Activated T-helper 9 cell treated with anti-CD3 and anti-CD28 coated beads, Interleukin-2, amount 50 U/mL, for 16 hours (primary cell): ENCODE data around the gene SLC2A4RG.
"Not testable (repeated sequence)": the region's sequence is repeated elsewhere in the genome, so short reads cannot be mapped to it uniquely, and the experiment has no call there.

Source experiments
- DNase-seq: peaks from one replicate; pipeline ENCODE4 v3.0.0-alpha.2; 2020; ENCODE audit warnings: low read depth

SLC2A4RG gene

DNA sequence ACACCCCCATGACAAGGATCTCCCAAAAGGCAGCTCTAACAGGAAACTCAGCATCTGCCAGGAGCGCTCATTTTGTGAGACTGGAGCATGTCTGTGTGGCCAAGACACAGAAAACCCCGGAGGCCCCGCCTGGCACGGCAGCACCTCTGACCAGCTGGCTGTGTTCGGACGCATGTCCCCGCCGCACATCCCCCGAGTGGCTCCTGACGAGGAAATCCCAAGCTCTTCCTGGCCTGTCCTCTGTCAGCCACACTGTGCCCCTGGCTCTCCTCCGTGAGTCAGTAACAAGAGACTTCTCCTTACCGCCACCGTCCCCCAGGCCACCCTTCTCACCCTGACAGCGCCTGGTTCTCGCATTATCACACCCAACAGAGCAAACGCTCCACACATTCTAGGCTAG lies 14.4 kb downstream of the SLC2A4RG start:
- no peak for DNase-seq

DNA sequence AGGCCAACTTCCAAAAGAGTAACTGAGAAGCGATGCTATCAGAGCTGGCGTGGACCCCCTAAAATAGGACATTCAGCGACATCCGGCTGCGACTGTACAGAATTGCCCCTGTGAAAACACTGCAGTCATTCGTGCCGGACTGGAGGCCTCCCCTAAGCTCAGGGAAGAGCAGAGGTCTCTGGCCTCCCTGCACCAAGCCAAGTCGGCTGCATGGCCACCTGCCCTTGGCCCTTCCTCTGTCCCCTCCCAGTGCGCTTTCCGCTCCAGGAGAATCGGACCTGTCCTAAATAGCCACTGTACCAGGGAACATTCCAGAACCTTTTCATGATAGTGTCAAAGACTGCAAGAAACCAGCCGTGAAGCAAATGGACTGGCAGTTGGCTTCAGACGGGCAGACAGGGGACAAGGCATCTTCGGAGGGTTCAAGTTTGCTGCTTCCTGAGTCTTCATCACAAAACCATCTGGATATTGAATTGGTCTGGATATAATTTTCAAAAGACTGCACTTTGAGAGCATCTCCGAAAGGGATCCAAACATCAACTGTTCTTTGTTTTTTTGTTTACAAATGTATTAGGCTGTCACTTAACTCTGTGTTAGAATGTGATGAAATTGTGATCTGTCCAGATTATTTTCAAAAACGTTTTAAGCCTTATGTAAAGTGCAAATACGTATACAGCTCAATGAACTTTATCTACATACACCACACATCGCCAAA lies 16.5 kb downstream of the SLC2A4RG start:
- no peak for DNase-seq

DNA sequence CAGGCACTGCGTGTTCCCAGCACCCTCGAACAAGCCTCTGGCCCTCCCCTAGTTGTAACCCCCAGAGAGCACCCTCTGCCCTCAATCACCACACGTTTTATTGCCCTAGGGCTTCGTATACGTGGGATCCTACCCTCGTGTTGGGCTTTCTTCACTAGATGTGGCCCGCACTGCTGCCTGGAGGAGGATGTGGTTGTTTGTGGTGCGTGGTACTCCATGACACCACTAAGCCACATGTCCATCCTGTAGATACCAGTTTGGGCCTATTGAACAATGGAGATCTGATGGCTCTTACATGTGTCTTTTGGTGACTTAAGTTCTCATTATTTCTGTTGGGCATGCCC lies 17.0 kb downstream of the SLC2A4RG start:
- DNase-seq = no peak

DNA sequence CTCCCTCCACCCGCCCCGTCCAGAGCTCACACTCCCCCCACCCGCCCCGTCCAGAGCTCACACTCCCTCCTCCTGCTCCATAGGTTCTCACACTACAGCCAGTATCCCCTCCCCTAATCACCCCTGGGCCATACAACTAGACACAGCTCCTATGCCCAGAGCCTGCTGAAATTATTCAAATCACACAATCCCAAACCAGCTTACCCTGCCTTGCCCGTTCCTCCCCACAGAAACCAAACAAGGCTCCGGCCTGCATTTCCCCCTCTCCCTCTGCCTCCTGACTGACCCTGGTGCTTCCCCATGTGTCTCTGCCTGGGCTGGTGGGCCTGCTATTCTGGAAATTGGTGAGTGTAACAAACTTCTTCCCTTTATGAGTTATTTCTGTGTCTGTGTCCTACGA lies 18.6 kb downstream of the SLC2A4RG start:
- no peak for DNase-seq

DNA sequence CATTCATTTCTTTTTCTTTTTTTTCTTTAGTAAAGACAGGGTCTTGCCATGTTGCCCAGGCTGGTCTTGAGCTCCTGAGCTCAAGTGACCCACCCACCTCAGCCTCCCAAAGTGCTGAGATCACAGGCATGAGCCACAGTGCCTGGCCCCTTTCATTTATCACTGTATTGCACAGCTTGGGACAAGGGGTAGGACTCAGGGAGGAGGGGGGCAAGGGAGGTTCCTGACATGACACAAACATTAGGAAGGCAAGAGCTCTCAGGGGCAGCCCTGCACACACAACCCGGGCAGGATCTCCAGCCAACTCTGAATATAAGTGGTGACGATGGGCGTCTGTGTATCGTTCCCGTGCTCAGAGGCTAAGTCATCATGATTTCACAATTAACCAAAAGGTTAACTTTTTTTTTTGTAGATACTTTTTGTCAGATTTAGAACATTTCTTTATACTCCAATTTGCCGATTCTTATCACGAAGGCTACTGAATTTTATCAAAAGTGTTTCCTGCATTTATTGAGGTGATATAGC lies 19.9 kb downstream of the SLC2A4RG start:
- no peak for DNase-seq

DNA sequence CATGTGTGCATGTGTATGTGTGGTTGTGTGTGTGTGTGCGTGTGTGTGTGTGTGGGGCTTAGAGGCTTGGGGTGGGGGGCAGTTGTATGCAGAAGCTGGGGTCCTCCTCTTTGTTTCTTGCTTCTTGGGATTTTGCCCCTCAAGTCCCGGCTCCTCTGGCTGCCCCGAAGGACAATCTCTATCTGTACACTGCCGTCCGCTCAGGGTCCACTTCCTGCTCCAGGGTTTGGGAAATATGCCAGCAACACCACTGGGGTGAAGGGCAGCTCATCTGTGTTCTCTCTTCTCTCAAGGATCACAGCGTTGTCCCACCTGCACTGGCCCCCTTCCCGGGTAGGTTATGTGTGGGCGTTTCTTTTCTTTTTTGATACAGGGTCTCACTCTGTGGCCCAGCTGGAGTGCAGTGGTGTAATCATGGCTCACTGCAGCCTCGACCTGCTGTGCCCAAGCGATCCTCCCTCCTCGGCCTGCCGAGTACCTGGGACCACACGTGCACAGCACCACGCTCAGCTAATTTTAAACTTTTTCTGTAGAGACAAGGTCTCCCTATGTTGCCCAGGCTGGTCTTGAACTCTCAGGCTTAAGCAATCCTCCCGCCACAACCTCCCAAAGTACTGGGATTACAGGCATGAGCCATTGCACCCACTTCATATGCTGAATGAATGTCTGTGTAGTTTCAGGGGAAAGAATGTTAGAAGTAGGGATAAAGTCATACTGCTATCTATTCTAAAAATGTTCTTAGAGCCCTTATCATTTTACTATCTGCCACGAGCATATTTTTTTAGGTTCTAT lies 25.7 kb downstream of the SLC2A4RG start:
- no peak for DNase-seq

DNA sequence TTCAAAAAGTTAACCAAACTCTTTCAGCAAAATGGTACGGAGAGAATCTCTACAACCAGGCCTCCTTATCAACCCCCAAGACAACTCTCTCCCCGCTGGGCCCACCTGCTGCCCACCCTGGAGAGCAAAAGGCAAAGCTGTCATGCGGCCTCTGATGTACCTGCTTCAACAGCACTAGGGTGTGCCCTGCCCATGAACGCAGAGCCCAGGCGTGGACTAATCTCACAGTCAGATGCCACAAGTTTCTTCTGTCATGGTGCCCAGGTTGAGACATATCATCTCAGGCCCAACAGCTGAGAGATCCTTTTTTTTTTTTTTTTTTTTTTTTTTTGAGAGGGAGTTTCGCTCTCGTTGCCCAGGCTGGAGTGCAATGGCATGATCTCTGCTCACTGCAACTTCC lies 26.3 kb downstream of the SLC2A4RG start:
- DNase-seq = no peak

DNA sequence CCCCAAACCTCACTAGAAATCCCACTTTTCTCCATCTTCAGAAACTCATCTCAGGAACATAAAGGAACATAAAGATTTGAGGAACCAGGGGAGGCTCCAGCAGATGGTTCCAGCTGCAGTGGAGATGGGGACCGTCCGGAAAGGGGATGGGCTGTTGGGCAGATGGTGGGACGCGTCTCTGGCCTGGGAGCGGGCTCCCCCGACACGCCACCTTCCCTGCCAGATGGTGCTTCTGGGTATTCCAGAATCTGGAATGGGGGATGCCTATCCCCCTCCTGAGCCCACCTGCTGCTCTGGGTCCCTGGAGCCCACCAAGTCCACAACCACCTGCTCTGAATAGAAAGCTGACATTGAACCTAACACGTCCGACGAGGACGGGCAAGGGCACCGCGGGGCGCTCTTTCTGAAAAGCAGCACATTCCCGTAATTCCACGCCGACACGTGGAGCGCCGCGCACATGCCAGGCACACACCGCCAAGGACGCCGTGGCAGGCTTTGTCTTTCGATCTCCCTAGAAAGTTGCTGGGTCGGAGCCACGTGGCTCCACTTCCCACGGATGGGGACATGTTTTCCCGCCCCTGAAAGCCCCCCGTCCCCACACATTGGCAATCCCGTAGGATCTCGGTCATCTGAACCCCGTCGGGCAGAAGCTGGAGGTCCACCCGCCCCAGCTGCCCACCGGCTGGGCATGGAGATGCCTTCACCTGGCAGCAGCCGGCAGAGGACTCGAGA lies 27.3 kb downstream of the SLC2A4RG start:
- no peak for DNase-seq

DNA sequence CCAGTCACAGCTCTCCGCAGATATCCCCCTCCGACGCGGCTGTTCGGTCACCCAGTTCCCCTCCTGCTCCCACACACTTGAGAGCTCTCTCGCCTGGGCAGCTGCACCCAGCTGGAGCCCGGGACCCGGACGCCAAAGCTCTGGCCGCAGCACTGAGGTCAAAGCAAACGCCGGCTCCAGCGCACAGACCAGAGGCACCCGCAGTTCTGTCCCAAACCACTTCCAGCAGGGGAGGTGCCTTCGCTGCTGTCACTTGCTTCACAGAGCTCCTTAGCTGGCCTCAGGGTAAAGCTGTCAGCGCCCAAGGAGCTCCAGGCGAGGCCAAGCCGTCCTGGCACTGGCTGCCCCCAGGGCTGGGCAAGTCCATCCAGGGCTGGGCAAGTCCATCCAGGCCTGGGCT lies 27.9 kb downstream of the SLC2A4RG start:
- DNase-seq = no peak

DNA sequence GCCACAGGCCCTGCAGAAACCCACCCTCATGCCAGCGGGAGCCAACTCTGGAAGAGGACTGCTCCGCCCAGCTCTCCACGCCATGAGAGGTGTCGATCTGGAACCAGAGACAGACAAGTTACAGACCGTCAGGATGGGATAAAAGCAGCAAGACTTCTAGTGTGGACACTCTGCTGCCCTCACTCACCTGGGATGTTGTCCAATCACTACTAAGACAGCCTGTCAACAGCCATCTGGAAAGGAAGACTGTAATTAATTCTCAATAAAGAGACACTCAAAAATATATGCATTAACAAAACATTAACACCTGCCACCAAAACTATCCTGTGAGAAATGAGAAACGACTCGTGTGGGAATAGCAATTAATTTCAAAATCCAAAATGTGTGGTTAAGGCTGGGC lies 28.3 kb downstream of the SLC2A4RG start:
- DNase-seq = no peak

DNA sequence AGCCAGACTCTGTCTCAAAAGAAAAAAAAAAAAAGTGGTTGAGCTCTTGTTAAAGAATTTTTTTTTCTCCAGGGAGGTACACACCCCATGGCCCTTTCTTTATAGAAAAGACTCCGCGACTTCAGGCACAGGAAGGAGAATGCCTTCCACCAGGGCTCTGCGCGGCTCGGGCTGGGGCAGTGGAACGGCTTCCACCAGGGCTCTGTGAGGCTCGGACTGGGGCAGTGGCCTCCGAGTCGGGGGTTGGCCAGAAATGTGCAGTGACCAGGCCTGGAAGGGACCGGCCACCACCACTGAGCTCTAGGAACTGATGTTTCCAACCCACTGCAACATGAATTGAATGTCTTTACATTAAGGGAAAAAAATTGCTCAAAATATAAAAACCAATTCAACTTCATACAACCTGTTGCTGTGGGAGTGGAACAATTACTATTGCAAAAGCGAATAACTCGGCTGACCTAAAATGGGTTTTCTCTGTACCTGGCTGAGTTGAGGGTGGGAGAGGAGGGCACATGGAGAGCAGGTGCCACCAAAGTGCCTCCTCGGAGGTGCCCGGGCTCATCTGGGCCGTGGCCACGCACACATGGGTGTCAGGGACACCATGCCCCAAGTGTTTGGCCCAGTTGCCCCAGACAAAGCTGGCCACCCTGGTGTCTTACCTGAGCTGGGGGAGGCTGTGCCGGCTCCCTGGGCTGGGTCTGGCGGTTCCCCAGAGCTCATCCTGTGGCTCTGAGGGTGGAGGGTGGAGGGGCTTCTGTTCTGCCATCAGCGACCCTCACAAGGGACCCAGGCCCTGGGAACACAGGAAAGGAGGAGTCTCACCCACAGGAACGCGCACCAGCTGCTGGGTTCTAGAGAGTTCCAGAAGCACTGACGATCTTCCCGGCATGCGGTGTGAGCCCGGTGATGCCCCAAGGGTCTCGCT lies 29.3 kb downstream of the SLC2A4RG start:
- no peak for DNase-seq

DNA sequence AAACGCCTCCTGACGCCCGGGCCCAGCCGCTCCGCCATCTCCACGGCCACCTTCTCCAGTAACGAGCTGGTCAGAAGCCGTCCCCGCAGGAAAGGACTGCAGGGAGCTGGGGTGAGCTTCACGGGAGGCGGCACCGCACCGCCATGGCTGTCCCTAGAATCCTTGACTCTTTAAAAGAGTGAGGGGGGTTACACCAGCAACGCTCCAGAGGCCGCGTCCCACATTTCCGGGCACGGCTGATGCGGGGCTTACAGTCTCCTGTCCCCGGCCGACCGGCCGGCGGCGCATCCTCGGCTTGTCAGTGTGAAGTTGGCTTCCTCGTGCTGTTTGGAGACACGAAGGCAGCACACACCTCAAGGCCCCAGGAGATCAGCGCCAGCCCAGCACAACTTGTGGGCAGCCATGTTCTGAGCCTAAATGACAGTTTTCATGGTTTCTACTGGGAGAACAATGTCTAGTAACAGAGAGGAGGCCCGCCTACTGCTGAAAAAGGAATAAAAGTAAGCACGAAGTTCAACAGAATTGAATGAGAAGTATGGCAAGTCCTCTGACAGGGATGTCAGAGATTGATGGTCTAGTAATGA lies 30.4 kb downstream of the SLC2A4RG start:
- DNase-seq = no peak

DNA sequence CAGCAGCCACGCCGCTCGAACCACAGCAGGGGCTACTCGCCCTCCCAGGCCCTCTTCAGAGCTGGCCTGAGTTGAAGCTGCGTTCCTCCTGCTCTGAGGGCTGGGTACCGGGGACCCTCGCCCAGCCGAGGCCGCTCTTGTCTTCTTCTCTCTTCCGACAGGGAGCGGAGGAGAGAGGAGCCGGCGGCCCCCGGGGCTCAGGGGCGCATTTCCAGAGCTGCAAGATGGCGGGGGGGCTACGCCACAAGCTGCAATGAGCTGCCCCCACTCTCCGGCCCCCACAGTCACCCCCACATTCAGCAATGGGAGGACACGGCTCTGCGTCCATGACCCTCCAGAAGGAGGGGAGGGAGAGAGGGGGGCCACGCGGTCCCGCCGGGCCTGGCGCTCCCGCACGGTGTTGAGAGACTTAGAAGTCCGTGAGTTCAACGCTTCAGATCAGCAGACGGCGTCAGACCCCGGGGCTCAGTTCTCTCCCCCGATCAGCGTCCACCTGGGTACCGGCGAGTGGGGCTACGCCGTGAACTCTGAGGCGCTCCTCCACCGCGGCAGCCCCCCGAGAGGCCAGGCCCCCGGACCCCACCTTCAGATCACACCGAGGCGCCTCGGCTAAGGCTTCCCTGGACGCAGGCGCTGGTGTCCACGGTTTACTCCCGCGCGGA lies 31.6 kb downstream of the SLC2A4RG start:
- DNase-seq = no peak

DNA sequence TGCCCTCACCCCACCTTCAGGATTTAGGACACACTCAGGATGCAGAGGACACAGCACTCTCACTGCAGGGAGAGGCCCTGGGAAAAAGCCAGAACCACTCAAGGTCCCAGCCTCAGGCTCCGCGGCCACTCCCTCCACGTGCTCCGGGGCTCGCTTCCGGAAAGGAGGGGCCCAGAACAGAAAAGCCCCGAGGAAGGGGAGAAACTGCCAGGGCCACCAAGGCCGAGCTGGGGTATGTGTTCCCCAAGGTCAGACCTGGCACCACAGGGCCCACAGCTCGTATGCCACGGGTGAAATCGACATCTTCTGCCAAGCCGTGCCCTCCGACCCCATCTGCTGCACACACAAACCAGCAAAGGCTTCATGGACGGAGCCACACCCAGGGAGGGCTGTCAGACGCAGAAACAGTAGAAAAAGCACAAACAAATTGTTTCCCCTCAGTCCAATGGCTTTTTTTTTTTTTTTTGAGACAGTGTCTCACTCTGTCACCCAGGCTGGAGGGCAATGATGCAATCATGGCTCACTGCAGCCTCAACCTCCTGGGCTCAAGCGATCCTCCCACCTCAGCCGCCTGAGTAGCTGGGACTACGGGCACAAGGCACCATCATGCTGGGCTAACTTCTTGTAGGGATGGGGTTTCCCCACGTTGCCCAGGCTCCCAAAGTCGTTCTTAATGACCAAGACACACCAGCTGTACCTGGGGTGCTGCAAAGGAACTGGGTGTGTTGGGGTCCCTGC lies 33.4 kb downstream of the SLC2A4RG start:
- DNase-seq = no peak

DNA sequence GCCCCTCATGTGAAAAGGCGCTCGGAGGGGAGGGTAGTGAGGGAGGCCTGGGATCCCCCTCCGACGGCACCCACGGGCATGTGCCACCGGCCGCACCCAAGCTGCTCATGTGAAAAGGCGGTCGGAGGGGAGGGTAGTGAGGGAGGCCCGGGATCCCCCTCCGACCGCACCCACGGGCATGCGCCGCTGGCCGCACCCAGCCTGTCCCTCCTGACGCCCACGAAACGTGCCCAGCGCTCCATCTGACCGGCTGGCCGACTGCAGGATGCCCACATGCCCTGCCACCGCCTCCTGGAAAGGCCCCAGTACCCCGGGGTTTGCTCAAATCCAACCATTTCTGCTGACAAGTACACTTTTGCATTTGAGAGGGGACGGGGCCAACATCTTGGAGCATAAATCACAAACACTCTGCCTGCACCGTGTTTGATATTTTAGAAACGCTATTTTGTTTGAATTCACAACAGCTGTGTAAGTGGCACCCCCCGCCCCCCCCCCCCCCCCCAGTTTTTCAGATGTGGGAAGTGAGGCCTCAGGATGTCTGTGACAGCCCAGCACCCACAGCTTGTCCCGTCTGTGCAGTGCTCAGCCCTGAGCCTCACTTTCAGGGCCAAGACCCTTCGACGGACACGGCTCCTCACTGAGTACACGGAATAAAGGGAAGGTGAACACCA lies 34.1 kb downstream of the SLC2A4RG start:
- no peak for DNase-seq

DNA sequence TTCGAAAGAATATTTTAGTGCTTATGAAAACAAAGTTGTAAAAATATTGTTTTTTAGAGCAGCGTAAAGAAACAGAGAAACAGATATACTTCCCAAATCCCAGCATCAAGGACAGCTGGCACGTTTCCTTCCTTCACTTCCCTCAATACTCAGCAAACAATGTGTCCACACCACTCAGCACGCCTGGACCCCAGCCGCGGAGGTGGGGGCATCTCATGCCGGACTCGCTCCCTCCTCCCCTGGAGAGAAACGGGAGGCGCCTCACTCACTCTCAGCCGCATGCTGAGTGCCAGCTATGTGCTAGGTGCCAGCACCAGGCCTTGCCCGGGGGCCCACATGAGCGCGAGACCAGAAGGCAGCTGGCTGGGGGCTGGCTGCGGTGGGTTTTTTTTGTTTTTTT lies 34.7 kb downstream of the SLC2A4RG start:
- no peak for DNase-seq

DNA sequence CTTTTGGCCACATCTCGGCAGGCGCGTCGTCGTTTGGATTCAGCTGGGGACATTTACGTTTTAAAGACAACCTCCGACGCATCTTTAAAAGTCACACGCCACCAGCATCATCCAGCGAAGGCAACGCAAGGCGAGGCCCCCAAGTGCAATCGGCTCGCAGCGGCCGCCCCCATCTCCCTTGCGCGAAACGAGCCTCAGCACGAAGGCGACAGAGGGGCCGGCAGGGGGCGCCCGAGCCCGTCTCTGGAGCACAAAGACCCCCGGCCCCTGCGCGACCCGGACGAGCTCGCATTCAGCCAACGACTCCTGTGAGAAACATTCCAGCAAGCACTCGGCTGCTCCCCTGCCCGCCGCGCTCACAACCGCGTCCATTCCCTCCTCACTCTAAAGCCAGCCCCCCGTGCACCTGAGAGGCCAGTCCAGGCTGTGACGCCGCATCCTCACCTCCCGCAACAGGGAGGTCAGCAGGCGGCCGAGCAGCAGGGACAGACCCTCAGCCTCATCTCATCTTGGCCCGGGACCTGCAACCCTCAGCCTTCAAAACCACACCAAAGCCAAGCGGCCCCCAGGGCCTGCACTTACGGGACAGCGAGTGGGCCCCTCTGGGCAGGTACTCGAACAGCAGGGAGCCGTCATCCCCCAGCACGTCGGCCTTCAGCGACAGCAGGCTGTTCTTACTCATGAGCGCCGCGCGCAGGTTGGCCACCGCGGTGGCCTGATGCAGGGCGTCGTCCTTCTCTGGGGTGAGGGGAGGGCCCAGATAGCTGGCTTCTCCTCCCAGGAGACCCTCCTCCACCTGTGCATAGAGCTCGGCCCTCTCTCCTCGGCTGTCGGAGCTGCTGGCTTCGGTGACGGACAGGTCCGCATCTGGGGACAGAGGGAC lies 35.8 kb downstream of the SLC2A4RG start:
- DNase-seq = no peak

DNA sequence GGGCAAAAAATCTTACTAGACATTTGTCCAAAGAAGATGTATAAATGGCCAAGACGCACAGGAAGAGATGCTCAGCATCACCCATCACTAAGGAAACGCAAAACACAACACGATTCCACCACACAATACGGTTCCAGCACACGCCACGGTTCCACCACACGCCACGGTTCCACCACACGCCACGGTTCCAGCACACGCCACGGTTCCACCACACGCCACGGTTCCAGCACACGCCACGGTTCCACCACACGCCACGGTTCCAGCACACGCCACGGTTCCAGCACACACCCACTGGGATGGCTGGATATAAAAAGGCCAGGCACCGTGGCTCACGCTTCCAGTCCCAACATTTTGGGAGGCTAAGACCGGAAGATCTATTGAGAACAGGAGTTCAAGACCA lies 37.3 kb downstream of the SLC2A4RG start:
- DNase-seq = not testable (repeated sequence)

DNA sequence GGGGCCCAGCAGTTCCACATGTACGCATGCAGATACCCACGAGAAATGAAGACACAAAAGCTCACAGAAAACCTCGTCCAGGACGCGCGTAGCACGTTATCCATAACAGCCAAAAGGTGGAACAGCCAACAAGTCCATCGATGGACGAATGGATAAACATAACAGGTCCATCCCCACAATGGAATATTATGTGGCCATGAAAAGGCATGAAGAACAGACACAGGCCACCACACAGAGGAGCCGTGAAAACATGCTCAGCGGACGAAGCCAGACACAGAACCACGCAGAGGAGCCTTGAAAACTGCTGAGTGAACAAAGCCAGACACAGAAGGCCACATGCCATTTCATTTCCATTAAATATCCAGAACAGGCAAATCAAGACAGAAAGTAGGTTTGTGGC lies 38.0 kb downstream of the SLC2A4RG start:
- DNase-seq = no peak
